Left ventricle myocardium superior (tissue), 1 donor: ENCODE results near the gene FPR2. TPM values are rescaled to one million over a fixed set of nuclear protein-coding genes. Genes with fewer than 3 reads are reported as not detected.
A peak's percentile ranks its signal among the peaks of the same experiment; 100 is the strongest.

ENCODE experiments used
- ATAC-seq: fragments of 200-7000 bp; cut with Tn5 transposase; one replicate; pipeline ENCODE4 v1.9.1; 2020; ENCODE audit warnings: mild to moderate bottlenecking, moderate library complexity
- DNase-seq: peaks from one replicate; pipeline ENCODE4 v3.0.0-alpha.2; 2020
- intact Hi-C: fragments of 100-400 bp; cut with micrococcal nuclease; formaldehyde crosslinking; loops from one replicate; pipeline ENCODE4 v1.11.0; 2022
- long read RNA-seq: library from polyadenylated mRNA; unstranded; transcript quantifications from one replicate; pipeline ENCODE4 v2.0.0, GENCODE V29; 2021
- total RNA-seq: library from RNA; stranded (reverse); fragmentation: NEBNext Ultra II Directional; extraction: Animal tissue kit (Norgen Biotek cat#: 25700); gene quantifications from one replicate; pipeline ENCODE4 v1.2.1, GENCODE V29; 2021
- donor health status: DM: no; HTN: yes; CAD: no; lungs with severe emphysema.

Gene FPR2
- 1.0 TPM for total RNA-seq
- long read RNA-seq = 0 reads

GRCh38 chr19:51760697-51761356, at the start of gene FPR2:
Gene FPR2, plus strand, starts transcription at chr19:51761180. Its CDS starts 7,479 bp downstream, at chr19:51768659.
- intact Hi-C loops = no loop called here
- DNase-seq (no peak), ATAC-seq (no peak)

- ATAC-seq (no peak), DNase-seq (no peak)
- intact Hi-C loops = no loop called here
These were observed 49.3 kb upstream of the FPR2 start for GRCh38 chr19:51711702-51712101.

GRCh38 chr19:51712461-51713081, 48.4 kb upstream of the FPR2 start:
- intact Hi-C loops = no loop called here
- peak; percentile 23 for ATAC-seq
- no peak for DNase-seq

DNA sequence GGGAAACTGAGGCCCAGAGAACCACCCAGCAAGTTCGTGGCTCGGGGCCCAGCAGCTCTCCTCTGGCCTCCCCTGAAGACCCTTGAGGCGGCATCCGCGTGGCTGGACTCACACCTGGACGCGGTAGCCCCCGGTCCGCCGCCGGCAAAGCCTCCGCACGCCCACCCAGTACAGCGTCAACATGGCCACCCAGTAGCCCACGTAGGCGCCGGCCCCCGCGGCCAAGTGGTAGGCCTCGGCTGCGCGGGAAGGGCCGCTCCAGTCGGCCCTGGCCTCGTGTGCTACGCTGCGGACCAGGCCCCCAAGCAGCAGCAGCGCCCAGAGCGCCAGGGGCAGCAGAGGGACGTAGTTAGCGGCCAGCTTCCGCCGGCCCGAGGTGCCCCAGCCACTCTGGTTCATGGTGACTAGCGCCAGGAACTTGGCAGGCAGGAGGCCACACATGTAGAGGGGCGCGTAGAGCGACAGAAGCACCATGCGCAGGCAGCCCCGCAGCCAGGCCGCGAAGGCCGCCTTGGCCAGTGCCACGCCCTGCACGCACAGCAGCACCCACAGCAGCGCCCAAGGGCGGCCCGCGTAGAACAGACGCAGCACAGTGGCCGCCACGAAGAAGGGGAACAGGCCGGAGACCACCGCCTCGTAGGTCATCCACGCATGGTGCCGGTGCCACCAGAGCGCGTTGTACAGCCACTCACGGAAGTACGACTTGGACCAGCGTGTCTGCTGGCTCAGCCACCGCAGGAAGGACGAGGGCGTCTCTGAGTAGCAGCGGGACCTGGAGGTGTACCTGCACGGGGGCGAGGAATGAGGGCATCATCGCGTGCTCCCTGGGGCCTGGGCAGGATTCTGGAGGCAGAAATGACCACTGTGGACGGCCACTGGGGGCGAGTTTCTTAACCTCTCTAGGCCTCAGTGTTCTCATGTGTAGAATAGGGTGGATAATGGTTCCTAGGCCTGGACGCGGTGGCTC, 47.4 kb upstream of the FPR2 start:
- no peak for ATAC-seq
- no peak for DNase-seq
- intact Hi-C loops = no loop called here

DNA sequence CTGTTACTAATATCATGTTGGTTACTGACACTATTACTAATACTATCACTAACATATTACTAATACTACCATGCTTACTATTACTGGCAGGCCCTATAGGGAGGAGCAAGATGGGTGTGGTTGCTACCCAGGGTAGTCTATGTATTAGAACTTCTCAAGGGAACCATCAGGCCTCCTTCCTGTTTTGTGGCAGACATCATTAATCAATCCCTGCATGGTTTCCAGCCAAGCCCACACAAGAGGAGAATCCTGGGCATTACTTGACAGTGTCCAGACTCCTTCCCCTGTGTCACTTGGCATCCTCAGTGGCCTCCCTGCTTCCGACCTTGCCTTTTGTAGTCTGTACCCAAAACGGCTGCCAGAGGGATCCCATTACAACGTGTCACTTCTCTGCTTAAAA, 46.1 kb upstream of the FPR2 start:
- ATAC-seq = no peak
- DNase-seq = no peak
- intact Hi-C loops = no loop called here

DNA sequence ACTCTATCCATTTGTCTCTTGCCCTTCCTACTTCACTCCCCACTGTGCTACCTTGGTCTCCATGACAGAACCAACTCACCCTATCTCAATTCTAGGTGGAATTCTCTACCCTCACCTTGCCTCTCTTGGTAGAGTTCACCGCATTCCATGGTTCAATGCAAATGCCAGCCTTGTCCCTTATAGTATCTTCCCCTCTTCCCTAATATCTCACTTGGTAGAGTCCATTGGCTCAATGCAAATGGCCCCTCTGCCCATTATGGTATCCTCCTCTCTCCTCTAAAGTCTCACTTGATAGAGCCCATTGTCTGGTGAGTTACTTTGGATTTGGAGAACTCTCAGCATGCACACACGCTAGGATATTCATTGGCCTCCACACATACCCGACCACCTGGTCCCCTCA, 45.1 kb upstream of the FPR2 start:
- DNase-seq = no peak
- intact Hi-C loops = no loop called here
- no peak for ATAC-seq

GRCh38 chr19:51716925-51717324, 44.1 kb upstream of the FPR2 start:
- DNase-seq (no peak), ATAC-seq (no peak)
- intact Hi-C loops = no loop called here

DNA sequence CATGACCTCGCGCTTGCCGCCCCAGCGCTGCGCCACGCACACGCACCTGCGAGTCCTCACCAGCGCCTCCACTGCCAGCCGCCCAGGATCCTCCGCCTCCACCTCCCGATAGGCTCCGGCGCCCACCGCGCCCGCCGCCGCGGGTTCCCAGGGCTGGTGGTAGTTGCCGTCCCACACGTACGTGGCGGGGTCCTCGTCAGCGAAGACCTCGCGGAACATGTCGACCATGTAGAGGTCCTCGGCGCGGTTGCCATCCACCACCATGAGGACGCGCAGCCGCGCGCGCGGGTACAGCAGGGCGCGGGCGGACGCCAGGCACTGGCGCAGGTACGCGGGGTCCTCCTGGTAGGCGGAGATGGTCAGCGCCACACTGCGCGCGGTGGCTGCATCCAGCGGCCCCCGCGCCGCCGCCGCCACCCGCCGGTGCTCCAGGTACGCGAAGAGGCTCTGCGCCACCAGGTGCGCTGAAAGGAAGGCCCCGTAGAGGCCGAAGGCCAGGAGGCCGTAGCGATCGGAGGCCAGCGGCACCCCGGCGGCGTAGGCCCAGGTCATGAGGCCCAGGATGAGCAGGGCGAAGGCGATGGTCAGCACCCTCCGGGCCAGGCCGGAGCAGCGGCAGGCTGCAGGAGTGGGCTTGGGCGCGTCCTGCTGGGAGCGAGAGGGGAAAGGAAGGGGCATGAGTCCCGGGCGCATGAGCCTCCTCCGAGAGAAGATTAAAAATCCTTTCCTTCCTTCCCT, 41.6 kb upstream of the FPR2 start:
- DNase-seq (no peak), ATAC-seq (peak; percentile 15)
- intact Hi-C loops = no loop called here

GRCh38 chr19:51721905-51722304, 39.1 kb upstream of the FPR2 start:
- intact Hi-C loops = no loop called here
- no peak for ATAC-seq
- DNase-seq = no peak

GRCh38 chr19:51722492-51722891, 38.5 kb upstream of the FPR2 start:
- ATAC-seq (no peak), DNase-seq (no peak)
- intact Hi-C loops = no loop called here

DNA sequence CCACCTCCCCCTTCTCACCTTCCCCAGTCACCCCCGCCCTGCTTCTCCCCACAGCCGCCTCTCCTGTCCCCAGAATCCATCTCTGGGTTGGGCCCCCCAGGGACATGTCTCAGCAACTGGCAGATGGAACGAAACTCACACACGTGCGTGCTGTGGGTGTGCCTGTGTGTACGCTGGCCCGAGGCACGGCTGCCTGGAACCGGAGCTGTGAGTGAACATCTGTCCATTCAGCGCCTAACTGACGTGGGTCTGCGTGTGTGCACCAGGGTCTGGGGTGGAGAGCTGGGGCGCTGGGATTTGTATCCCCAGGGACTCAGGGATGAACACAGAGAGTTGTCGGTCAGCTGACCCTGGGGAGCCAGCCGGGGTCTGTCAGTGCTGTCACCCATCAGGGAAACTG, 36.4 kb upstream of the FPR2 start:
- DNase-seq (peak; percentile 56), ATAC-seq (peak; percentile 44)
- intact Hi-C loops = no loop called here

- intact Hi-C loops = no loop called here
- DNase-seq (peak; percentile 69), ATAC-seq (peak; percentile 86)
These were observed 34.9 kb upstream of the FPR2 start for GRCh38 chr19:51726049-51726448.

GRCh38 chr19:51727349-51727880, 33.6 kb upstream of the FPR2 start:
- DNase-seq (no peak), ATAC-seq (no peak)
- intact Hi-C loops = no loop called here

DNA sequence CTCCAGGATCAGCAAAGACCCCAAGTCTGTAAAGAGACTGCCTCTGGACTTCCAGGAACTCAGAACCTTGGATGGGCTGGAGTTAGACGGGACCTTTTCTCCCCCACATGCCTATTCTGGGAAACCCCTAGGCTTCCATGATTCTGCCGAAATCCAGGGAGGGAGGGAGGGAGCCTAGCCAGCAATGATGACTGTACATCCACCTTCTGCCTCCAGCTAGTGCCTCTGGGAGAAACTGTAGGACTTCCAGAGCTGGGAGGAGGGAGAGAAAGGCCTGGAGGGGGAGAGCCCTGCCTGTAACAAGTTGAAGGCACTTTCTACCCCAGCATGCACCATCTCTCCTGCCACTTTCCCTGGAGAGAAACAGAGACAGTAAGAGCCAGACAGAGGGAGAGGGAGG, 31.2 kb upstream of the FPR2 start:
- intact Hi-C loops = no loop called here
- DNase-seq = no peak
- ATAC-seq = no peak

- DNase-seq = no peak
- intact Hi-C loops = no loop called here
- no peak for ATAC-seq
These were observed 27.0 kb upstream of the FPR2 start for GRCh38 chr19:51733742-51734522.

- ATAC-seq (peak; percentile 64), DNase-seq (peak; percentile 52)
- intact Hi-C loops = no loop called here
These were observed 25.1 kb upstream of the FPR2 start for GRCh38 chr19:51735759-51736449.

DNA sequence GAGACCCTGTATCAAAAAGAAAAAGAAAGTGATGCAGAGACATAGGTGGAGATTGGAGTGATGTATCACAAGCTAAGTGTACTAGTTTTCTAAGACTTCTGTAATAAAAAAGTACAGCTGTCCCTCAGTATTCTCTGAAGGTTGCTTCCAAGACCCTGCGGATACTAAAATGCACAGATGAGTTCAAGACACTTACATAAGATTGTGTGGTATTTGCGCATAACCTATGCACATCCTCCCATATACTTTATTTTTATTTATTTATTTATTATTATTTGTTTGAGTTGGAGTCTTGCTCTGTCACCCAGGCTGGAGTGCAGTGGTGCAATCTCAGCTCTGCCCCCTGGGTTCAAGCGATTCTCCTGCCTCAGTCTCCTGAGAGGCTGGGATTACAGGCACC, 23.6 kb upstream of the FPR2 start:
- intact Hi-C loops = no loop called here
- ATAC-seq (no peak), DNase-seq (no peak)

DNA sequence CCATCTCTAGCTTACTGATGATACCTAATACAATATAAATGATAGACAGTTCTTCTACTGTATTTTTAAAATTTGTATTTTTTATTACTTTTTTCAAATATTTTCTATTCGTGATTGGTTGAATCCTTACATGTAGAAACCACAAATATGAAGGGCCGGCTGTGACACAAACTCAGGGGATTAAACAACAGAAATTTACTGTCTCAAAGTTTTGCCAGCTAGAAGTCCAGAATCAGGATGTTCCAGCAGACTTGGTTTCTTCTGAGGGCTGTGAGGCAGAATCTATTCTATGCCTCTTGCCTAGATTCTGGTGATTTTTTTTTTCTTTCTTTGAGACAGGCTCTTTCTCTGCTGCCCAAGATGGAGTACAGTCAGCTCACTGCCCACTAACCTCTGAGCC, 23.1 kb upstream of the FPR2 start:
- ATAC-seq (no peak), DNase-seq (no peak)
- intact Hi-C loops = no loop called here
